Measurements from ENCODE around the gene OTULIN. TPM values are rescaled to one million over a fixed set of nuclear protein-coding genes. Genes with fewer than 3 reads are reported as not detected.

OTULIN gene
- total RNA-seq, 1 donor from 2014 or later = 12.8 TPM

DNA sequence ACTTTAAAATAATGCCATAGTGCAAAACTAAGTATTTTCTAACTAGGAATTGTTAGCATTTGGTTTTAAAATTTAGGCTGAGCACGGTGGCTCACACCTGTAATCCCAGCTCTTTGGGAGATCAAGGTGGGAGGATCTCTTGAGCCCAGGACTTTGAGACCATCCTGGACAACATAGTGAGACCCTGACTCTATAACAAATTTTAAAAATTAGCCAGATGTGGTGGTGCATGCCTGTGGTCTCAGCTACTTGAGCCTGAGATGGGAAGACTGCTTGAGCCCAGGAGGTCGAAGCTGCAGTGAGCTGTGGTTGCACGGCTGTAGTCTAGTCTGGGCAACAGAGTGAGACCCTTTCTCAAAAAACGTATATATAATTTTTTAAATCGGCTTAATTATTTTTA, 4.9 kb downstream of the OTULIN start:
- no peak for DNase-seq

DNA sequence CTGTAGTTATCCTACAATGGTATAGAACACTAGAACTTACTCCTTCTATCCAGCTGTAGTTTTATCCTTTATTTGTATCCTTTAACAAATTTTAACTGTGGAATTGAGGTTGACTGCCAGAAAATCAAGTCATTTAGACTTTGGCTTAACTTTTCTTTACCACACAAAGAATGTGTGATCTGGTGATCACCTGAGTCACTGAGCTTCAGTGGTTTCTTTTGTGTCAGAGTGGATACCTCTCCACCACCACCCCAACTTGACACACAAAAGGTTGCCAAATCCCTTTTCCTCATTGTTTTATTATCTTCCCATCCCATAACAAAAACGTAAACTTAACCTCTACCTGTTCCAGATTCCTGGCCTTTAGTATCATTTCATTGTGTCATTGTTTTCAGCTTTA, 5.5 kb downstream of the OTULIN start:
- DNase-seq = no peak

DNA sequence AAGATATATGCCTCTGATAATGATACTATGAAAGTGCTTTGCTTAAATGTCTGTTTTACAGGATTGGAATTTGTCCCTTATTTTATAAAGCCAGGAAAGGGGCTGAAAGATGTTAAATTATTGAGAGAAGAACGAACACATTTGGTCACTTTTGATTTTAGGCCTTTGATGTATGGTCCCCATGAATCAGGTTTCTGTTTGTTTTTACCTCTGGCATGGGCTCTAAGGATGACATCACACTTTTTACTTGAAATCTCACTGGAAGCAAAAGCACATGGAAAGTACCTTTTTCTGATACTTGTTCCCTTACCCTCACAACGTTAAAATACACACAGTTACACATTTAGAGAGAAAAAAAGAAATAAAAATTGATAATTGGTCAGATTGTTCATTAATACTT, 6.9 kb downstream of the OTULIN start:
- no peak for DNase-seq

DNA sequence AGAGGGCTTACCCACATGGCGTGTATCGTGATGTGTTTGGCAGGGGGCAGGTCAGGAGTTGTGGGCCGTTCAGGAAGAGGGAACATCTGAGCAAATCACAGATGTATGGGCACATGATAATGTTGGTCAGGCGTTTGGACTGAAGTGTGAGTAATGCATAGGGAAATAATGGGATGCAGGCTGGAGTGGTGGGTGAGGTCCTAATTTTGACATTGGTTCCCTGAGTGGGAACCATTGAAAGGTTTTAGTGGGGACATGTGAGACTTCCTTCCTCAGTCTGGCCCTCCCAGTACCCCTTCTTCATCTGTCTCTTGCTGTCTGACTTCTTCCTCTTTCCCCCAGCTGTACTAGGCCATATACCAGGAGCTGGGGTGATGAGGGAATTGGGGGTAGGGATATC, 7.6 kb downstream of the OTULIN start:
- no peak for DNase-seq

DNA sequence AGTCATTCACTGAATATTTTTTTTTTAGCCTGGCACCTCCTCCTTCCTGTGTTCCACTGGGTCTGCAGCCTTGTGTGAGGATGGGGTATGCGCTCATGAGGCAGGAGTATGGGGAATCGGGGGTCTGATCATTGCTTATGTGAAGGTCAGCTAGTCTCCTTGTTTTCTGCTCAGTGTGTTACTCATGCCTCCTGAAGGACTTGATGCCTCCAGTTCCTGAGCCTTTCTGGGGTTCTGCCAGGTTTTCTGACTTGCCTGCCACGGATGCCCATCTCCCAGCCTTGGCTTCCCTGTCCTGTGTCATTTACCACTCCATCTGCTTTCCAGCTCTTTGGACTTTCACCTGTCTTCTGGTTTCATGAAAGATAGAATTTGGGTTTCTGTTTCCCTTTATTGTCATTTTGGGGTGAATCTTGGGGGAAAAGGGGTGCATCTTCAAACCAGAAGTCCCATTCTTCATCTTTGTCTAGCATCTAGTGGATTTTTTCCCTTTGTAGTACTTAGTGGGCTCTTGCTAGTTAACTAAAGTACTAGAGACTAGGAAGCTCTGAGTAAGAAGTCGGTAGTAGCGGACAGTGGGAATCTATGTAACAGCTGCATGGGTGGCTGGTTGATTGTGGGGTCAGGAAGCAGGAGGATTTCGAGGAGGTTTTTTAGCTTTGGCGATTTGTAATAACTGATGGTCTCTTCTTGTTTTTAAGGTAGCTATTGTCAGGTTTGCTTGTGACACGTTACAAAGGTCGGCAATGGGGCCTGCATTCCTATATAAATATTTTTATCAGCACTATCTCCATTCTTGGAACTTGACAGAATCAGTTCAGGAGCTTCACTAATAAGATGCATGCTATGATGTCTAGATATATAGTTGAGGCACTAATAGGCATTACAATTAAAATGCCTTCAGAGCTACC, 8.2 kb downstream of the OTULIN start:
- no peak for DNase-seq

DNA sequence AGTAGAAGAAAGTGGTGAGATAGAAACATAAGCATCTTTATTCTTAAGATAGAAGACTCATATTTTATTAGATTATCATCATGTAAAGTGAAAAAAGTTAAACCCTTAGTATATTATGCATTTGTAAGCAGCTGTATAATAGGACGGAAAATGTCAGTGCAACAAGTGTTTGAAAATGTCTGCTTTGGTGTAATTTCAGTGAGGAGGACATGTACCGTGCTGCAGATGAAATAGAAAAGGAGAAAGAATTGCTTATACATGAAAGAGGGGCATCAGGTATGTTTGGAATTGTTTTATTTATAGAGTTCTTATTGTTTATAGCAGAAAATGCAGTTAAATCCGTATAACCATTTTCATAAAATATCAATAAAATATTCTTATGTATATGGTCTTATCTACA, 8.9 kb downstream of the OTULIN start:
- no peak for DNase-seq

DNA sequence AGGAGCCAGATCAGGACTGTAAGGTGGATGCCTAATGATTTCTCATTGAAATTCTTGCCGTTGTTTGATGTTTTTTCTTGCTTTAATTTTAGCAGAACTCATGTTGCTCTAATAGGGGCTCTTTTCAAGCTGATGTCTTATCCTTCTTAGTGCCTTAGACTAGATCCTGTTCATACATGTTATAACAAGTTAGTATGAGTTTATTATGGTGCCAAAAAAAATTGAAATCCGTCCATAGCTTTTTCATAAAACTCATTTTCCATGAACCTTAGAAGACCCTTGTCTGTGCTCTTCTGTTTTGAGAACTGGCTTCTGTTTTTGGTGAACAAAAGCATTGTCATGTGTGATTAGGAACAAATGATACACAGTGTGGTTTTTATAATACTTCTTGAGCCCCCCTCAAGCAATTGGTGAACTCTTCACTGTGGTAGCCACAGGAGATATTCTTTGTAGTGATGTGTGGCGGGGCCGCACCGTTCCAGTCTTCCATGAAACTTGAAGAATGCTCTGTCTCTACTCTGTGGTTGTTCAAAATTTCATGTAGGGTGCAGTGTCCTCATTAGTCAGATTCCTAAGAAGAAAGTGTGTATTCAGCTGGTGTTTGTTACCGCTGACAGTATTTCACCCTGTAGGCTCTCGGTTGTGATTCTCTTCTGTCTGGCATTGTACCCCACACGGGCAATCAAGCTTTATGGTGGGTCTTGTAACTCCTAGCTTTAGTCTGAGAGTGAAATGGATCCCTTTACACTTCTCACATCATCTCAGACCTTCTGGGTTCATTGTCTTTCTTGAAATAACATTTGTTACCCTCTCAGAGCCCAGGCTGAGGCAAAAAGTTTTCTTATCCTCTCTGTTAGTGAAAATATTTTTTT, 10.7 kb downstream of the OTULIN start:
- no peak for DNase-seq

DNA sequence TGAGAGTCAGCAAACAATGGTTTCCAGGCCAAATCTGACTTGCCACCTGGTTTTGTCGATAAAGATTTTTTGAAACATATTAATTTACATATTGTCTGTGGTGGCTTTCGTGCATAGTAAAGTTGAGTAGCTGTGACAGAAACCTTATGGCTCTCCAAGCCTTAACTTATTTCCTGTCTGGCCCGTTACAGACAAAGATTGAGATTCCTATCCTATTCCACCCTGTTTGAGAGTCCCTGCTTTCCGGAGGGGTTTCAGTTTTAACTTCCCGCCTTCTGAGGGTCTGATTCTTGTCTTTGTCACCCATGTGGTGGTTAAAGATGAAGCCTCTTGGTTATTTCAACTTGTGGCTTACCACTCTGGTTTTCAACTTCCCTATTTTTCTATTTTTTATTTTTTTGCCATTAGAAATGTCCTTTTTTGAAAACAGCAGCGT, 11.4 kb downstream of the OTULIN start:
- no peak for DNase-seq

DNA sequence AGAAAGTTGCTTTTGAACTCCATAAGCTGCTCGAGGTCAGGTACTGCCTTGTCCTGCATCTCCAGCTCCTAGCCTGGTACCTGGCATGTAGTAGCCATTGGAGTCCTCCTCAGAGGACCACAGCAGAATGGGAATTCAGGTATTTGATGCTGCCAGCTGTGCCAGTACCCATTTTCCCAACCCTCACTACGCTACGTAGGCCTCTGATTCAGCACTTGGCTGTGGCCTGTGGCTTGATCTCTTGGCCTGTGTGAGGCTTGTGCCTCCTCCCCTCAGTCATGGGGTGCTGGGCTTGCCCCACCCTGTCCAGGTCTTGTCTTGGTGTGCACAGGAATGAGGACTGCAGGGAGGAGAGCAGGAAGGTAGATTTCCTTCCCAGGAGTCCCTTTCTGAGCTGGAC, 11.8 kb downstream of the OTULIN start:
- DNase-seq = no peak

DNA sequence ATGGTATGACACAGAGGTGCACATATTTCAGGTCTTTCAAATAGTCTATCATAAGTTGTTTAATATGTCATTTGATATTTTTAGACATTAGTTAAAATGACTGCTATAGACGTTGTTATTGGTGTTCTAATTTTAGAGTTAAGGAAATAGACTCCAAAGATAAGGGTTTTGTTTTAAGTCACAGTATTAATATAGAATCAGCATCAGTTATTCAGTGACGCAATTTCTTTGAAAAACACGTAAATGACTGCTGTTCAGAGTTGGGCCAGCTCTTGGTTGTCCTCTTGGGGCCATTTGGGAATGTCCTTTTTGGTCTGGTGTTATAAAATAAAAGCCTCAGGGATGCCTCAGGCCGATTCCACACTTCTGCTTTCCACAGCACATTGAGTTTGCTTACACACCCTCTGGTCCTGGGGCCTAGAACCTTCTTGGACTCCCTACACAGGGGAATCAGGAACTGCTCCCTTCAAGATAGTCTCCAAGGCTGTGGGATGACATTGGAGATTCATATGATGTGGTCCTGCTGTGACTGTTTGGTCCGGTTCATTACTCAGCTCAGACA, 14.3 kb downstream of the OTULIN start:
- no peak for DNase-seq

DNA sequence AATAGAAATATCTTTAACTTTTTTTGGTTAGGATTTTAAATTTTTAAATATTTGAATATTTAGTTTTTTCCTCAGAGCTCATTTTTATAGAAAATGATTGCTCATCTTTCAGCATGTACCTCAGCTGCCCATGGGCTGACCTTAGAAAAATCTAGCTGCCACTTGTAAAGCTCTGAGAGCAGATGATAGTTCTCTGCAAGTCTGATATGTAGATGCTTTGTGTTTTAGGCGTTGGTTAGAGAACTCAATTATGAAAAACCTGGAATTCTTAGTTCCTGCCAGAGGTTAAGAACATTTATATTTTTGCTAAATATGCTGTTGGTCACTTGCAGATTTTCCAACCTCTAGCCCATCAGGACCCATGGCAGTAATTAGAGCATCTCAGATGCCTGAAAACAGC, 15.1 kb downstream of the OTULIN start:
- no peak for DNase-seq

DNA sequence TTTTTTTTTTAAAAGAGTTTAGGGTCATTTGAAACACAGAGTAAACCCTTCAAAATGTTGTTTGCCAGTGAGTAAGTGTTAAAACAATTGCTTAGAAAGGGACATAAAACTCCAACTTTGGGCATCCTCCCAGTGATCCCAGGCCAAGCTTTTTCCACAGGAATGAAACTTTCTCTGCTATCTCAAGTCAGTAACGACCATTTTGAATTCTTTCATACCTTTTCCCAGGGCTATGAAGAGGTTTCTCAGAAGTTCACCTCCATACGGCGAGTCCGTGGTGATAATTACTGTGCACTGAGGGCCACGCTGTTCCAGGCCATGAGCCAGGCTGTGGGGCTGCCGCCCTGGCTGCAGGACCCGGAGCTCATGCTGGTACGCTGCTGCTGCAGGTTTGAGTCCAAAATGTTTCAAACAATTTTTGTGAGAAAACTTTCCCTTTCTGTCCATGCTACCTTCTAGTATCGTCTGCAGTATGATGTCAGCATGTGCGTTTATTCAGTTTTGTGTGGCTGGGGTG, 16.8 kb downstream of the OTULIN start:
- no peak for DNase-seq

DNA sequence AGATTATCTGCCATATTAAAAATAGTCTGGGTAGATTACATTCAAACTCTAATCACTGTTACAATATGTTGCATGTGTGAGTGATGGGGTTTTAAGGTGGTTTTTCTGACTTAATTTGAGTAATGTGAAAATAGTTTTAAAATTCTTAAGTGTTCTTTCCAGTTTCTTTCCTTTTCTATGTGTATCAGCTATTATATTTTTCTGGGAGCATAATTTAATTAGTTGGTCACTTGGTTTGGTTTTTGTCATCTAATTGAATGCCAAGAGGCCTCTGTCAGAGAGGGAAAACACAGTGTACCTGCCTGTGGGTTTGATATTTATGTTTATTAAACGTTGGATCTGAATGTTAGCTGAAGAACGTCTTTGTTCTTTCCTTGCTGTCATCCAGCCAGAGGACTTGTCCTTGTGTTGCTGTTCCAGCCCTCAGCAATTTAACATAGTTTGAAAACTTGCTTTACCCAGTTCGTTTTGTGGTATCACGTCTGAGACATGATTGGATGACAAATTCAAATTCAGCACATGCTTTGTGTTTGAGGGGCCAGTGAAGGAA, 19.5 kb downstream of the OTULIN start:
- DNase-seq = no peak

DNA sequence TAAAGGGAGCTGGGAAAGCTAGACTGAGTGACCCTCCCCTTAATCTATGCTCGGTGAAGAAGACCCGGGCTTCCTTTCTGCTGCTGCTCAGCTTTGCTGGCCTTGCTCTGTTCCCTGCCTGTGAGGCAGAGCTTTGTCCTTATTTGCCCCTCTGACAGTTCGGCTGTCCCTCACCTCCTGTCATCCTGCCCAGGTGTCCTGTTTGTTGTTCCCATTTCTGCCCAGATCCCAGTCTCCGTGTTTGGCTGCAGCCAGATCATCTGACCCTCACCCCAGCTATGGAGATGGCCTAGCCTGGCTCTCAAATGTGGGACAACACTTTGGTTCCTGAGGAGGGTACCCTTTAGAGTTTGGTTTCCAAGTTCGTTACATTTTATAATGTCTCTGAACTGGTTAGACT, 20.2 kb downstream of the OTULIN start:
- DNase-seq = no peak

DNA sequence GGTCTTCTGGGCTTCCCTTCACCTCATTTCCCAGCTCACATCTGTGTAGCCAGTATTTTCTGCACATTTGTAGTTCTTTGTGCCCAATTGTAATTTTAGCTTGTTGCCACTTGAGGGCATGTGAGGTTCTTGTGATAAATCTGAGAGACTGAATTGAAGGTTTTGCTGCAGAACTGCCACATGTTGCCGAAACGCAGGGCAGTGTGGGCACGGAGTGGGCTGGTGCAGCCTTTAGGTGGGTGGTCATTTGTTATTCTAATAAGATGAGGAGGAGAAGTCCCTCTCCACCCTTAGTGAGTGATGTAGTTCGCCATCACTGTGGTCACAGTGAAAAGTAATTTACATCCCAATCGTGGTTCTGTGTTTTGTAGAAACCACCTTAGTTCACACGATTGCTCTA, 21.2 kb downstream of the OTULIN start:
- DNase-seq = peak; percentile 20

DNA sequence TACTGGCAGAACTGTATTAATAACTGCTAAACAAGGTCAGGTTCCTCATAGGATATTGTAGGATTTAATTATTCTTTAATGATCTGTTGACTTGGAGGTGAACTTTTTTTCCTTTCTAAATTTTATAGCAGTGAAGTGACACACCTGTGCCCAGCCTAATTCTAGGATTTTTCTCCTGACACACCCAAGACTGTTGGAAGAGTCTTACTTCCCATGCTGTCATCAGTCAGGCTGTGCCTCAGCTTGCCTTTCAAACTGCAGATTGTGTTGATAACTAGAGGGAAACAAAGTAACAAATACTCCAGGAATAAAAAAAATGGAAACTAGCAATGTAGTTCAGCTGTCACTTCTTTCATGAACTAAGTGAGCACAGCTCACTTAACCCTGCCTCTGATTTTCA, 22.0 kb downstream of the OTULIN start:
- no peak for DNase-seq

DNA sequence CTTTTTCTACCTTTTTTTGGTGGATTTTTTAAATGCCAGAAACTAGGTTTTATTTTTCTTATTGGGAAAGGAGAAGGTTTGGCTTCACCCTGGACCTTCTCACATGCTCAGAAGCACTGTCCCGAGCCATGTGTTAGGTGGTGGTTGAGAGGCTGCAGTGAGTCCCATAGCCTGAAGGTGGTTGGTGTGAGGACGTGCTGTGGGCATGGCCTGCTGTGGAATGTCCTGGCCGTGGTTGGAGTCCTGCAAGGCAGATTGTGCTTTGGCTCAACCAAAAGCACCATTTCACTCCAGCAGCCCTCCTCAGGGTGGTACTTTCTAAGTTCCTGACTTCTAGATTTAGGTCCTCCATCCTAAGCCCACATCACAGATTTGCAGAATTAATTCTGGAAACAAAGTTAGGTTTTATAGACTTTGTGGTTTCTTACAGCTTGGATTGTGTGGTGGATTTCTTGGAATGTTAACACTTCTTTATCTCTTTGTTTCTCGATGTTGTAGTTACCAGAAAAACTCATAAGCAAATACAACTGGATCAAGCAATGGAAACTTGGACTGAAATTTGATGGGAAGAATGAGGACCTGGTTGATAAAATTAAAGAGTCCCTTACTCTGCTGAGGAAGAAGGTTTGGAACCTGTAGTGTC, 22.6 kb downstream of the OTULIN start:
- DNase-seq = no peak

DNA sequence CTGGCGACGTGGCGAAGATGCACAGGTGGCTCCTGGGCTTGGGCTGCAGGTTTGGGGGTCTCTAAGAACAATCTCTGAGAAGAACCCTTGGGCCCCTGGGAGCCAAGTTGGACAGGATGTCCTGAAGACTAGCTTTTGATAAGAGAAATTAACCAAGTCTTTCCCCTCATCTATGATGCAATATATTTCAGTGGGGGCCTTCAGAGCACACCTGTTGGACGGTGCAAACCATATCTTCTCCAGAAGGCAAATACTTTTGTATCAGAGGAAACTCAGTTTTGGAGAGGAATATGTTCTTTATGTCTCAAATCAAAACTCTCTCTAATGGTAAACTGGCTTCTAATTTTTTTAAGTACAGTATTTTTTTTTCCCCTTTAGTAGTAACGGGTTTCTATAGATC, 28.6 kb downstream of the OTULIN start:
- no peak for DNase-seq

DNA sequence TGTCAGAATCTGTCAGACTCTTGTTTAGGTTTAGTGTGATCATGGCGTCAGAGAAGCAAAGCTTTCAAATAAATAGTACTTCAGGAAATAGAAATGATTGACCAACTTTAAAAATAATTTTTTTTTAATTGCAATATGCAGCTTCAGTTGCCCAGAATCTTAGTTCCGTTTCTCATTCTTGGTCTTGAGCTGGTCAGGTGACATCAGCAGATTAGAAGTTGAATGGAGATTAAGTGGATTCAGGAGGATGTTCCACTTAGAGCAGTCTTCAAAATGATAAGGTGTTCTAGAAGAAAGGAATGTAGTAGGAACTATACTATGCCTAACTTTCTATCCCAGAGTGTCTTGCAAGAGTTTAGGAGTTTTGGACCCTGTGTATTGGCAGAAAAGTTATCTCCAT, 30.6 kb downstream of the OTULIN start:
- DNase-seq = no peak

DNA sequence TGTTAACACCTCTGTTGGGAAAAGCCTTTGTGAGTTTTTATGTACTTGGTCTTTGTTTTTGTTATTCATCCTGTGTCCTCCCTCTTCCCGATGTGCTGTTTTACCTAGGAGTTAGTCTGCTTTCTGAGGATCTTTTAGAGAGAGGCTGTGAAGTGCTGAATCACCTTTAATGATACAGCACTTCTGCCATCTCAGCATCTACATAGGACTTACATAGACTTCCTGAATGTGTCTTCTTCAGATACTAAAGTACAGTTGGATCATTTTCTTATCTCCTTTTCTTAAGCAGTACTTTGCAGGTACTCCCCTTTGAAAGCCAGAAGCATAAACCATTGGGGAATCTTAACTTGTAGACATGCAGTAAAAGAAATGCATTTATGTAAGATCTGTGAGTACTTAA, 31.5 kb downstream of the OTULIN start:
- no peak for DNase-seq

DNA sequence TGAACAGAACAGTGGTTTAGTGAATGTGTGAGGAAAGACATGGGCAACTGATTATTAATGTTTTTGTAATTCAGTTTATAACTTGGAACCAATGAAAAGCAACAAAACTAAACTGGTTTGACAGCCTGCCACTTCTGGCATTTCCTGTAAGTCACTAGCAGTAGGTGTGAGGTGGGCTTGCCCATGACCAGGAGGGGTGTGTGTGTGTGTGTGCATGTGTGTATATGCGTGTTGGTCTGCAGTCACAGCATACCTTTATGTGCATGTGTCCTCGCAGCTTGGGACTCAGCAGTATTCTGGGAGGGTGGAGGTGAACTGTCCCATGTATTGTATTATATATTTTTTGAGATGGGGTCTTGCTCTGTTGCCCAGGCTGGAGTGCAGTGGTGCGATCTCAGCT, 32.3 kb downstream of the OTULIN start:
- no peak for DNase-seq

DNA sequence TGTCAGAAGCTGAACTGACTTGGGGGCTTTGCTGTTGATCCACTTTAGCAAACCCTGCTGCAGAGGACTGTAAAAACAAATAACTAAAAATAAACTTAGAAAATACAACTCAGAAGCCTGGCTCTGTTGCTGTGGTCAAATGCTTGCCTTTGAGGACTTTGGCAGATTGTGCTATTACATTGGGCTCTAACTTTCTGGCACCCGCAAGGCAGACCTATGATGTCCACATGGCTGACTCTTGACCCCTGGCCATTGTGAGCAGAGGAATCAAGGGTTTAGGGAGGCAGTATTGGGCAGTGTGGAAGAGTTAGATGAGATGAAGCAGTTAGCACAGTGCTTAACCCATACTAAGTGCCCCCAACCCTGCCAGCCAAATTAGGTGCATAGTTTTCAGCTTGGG, 34.0 kb downstream of the OTULIN start:
- no peak for DNase-seq

All from occipital lobe (tissue), 2 donors.